ENCODE results near the gene IL34.

GRCh38 chr16:70689035-70689969, 42.9 kb downstream of the IL34 start:
- no peak for TF ChIP-seq POLR2A (IDR thresholded peaks at IDR 0.05; ENCODE audit: insufficient read depth in 1 of 2, low read depth in 2 of 2, low read length in 2 of 2)
- TF ChIP-seq FOXP1 (IDR thresholded peaks at IDR 0.05): no peak
- TF ChIP-seq FOXP1 (CRISPR knock-in tag; IDR thresholded peaks at IDR 0.05): no peak
